ENCODE data around the gene C1orf116. TPM values are rescaled to one million over a fixed set of nuclear protein-coding genes. Genes with fewer than 3 reads are reported as not detected.

The C1orf116 gene
- total RNA-seq, 1 donor = not detected

- DNase-seq (ENCODE audit: low read depth) = no peak
- H3K4me3 ChIP-seq (ENCODE audit: low read depth, low read length) = no peak overlapping the region
- no peak for TF ChIP-seq CTCF (IDR thresholded peaks at IDR 0.05; ENCODE audit: insufficient read depth, low read depth, low read length)
These were observed 1.5 kb downstream of the C1orf116 start for GRCh38 chr1:207031016-207031415.

- no peak overlapping the region for H3K4me3 ChIP-seq (ENCODE audit: low read depth, low read length)
- no peak for TF ChIP-seq CTCF (IDR thresholded peaks at IDR 0.05; ENCODE audit: insufficient read depth, low read depth, low read length)
- DNase-seq (ENCODE audit: low read depth) = no peak
These were observed 2.0 kb downstream of the C1orf116 start for GRCh38 chr1:207030522-207031009.

GRCh38 chr1:207029701-207030521 is 2.6 kb downstream of the C1orf116 start:
- DNase-seq (ENCODE audit: low read depth) = peak; percentile 54
- no peak overlapping the region for H3K4me3 ChIP-seq (ENCODE audit: low read depth, low read length)
- no peak for TF ChIP-seq CTCF (IDR thresholded peaks at IDR 0.05; ENCODE audit: insufficient read depth, low read depth, low read length)

- no peak overlapping the region for H3K4me3 ChIP-seq (ENCODE audit: low read depth, low read length)
- DNase-seq (ENCODE audit: low read depth) = no peak
- no peak for TF ChIP-seq CTCF (IDR thresholded peaks at IDR 0.05; ENCODE audit: insufficient read depth, low read depth, low read length)
These were observed 3.5 kb downstream of the C1orf116 start for GRCh38 chr1:207028884-207029650.

GRCh38 chr1:207027921-207028320 is 4.6 kb downstream of the C1orf116 start:
- no peak for TF ChIP-seq CTCF (IDR thresholded peaks at IDR 0.05; ENCODE audit: insufficient read depth, low read depth, low read length)
- no peak for DNase-seq (ENCODE audit: low read depth)
- H3K4me3 ChIP-seq (ENCODE audit: low read depth, low read length) = no peak overlapping the region

- no peak overlapping the region for H3K4me3 ChIP-seq (ENCODE audit: low read depth, low read length)
- DNase-seq (ENCODE audit: low read depth) = no peak
- TF ChIP-seq CTCF (IDR thresholded peaks at IDR 0.05; ENCODE audit: insufficient read depth, low read depth, low read length) = no peak
These were observed 5.3 kb downstream of the C1orf116 start for GRCh38 chr1:207027206-207027777.
